GM23338 (cell line): Measurements from ENCODE around the gene CYP26B1. TPM values are rescaled to one million over a fixed set of nuclear protein-coding genes. Genes with fewer than 3 reads are reported as not detected.

ENCODE experiments used
- ATAC-seq: fragments of 200-7000 bp; cut with Tn5 transposase; 3 replicates; pipeline ENCODE4 v1.9.1; 2020
- DNase-seq: peaks from one replicate; pipeline ENCODE4 v3.0.0-alpha.2; 2015; ENCODE audit warnings: low spot score
- H2AFZ ChIP-seq: fragments of 200-600 bp; sonication (generic); 2 replicates; pipeline ENCODE4 v1.8.0; 2016; ENCODE audit warnings: antibody characterized with exemption, mild to moderate bottlenecking, moderate library complexity
- H3F3A ChIP-seq: fragments of 200-600 bp; sonication (generic); replicated peaks from 2 replicates; pipeline ENCODE4 v1.8.0; 2017; ENCODE audit warnings: antibody characterized with exemption, mixed run types, low read depth
- H3K27ac ChIP-seq: fragments of 200-600 bp; sonication (generic); 2 replicates; pipeline ENCODE4 v1.6.1; 2016; ENCODE audit warnings: low read depth
- H3K27me3 ChIP-seq: fragments of 200-600 bp; sonication (generic); 2 replicates; pipeline ENCODE4 v1.8.0; 2016; ENCODE audit warnings: mild to moderate bottlenecking, mixed run types, moderate library complexity; ENCODE audit not compliant: insufficient read depth
- H3K36me3 ChIP-seq: fragments of 200-600 bp; sonication (generic); 2 replicates; pipeline ENCODE4 v1.8.0; 2016; ENCODE audit warnings: mild to moderate bottlenecking; ENCODE audit not compliant: insufficient read depth
- H3K4me1 ChIP-seq: fragments of 200-600 bp; sonication (generic); 2 replicates; pipeline ENCODE4 v1.8.0; 2016; ENCODE audit warnings: mild to moderate bottlenecking, moderate library complexity; ENCODE audit not compliant: insufficient read depth
- H3K4me2 ChIP-seq: fragments of 200-600 bp; sonication (generic); 2 replicates; pipeline ENCODE4 v1.7.1; 2017; ENCODE audit warnings: mixed run types
- H3K4me3 ChIP-seq: fragments of 200-600 bp; sonication (generic); 2 replicates; pipeline ENCODE4 v1.6.1; 2016; ENCODE audit warnings: mixed run types
- H3K79me2 ChIP-seq: fragments of 200-600 bp; sonication (generic); replicated peaks from 2 replicates; pipeline ENCODE4 v1.8.0; 2017; ENCODE audit warnings: mild to moderate bottlenecking; ENCODE audit not compliant: insufficient read depth
- H3K9me2 ChIP-seq: fragments of 200-600 bp; sonication (generic); 2 replicates; pipeline ENCODE4 v1.8.0; 2017; ENCODE audit not compliant: insufficient read depth
- H4K20me1 ChIP-seq: fragments of 200-600 bp; sonication (generic); replicated peaks from 2 replicates; pipeline ENCODE4 v1.8.0; 2017; ENCODE audit warnings: mild to moderate bottlenecking; ENCODE audit not compliant: insufficient read depth
- H3K27ac Mint-ChIP-seq: 2 replicates; pipeline ENCODE4 v1.8.0; 2020; ENCODE audit warnings: inconsistent platforms, mild to moderate bottlenecking, moderate library complexity, mixed read lengths
- H3K27me3 Mint-ChIP-seq: 3 replicates; pipeline ENCODE4 v1.8.0; 2022; ENCODE audit warnings: low read depth, mild to moderate bottlenecking, moderate library complexity, mixed read lengths, inconsistent platforms; ENCODE audit not compliant: insufficient read depth, poor library complexity
- H3K36me3 Mint-ChIP-seq: 3 replicates; pipeline ENCODE4 v1.8.0; 2021; ENCODE audit warnings: low read depth, mild to moderate bottlenecking, inconsistent platforms, moderate library complexity, mixed read lengths
- H3K4me1 Mint-ChIP-seq: 3 replicates; pipeline ENCODE4 v1.8.0; 2020; ENCODE audit warnings: mild to moderate bottlenecking, inconsistent platforms, mixed read lengths
- H3K4me3 Mint-ChIP-seq: 3 replicates; pipeline ENCODE4 v1.8.0; 2021; ENCODE audit warnings: moderate library complexity, mild to moderate bottlenecking, inconsistent platforms, mixed read lengths
- H3K9me3 Mint-ChIP-seq: 3 replicates; pipeline ENCODE4 v1.8.0; 2020; ENCODE audit warnings: moderate library complexity, mild to moderate bottlenecking, inconsistent platforms, mixed read lengths
- CREB1 ChIP-seq: fragments of 250-450 bp; sonication (Bioruptor Pico); IDR thresholded peaks from 2 replicates; pipeline ENCODE4 v1.5.0; 2020; ENCODE audit warnings: low read depth, mild to moderate bottlenecking, moderate library complexity
- CTCF ChIP-seq, 2 experiments: fragments of 200-600 bp in 1 of 2; sonication (generic) in 1 of 2; conservative IDR thresholded peaks; 2 replicates each; pipeline versions ENCODE4 v1.5.1 to v1.6.1; 2016 to 2017; ENCODE audit warnings: antibody characterized with exemption in 2 of 2, low read depth in 2 of 2, mild to moderate bottlenecking in 2 of 2, moderate library complexity in 1 of 2
- ETS1 ChIP-seq: IDR thresholded peaks from 2 replicates; pipeline ENCODE4 v1.6.1; 2016; ENCODE audit warnings: antibody characterized with exemption
- EZH2phosphoT487 ChIP-seq: fragments of 200-600 bp; sonication (generic); IDR thresholded peaks from one replicate; pipeline ENCODE4 v1.8.1; 2018; ENCODE audit warnings: antibody characterized with exemption; ENCODE audit not compliant: unreplicated experiment
- JUNB ChIP-seq: IDR thresholded peaks from one replicate; pipeline ENCODE4 v1.6.1; 2016; ENCODE audit warnings: antibody characterized with exemption; ENCODE audit not compliant: unreplicated experiment
- NANOG ChIP-seq: IDR thresholded peaks from 2 replicates; pipeline ENCODE4 v1.6.1; 2016; ENCODE audit warnings: antibody characterized with exemption, borderline replicate concordance
- POLR2AphosphoS5 ChIP-seq: IDR thresholded peaks from 2 replicates; pipeline ENCODE4 v1.6.1; 2016; ENCODE audit warnings: antibody characterized with exemption, low read depth
- REST ChIP-seq: IDR thresholded peaks from one replicate; pipeline ENCODE4 v1.6.1; 2018; ENCODE audit warnings: antibody characterized with exemption; ENCODE audit not compliant: unreplicated experiment
- STAT1 ChIP-seq: IDR thresholded peaks from one replicate; pipeline ENCODE4 v1.6.1; 2016; ENCODE audit warnings: antibody characterized with exemption; ENCODE audit not compliant: unreplicated experiment
- ZNF114 ChIP-seq: fragments of 250-450 bp; sonication (Bioruptor Pico); IDR thresholded peaks from 2 replicates; pipeline ENCODE4 v1.5.0; 2020; ENCODE audit warnings: mild to moderate bottlenecking, moderate library complexity
- ZNF331 ChIP-seq: fragments of 250-450 bp; sonication (Bioruptor Pico); IDR thresholded peaks from 2 replicates; pipeline ENCODE4 v1.5.0; 2020; ENCODE audit warnings: low read depth, mild to moderate bottlenecking, moderate library complexity
- ZNF462 ChIP-seq: fragments of 250-450 bp; sonication (Bioruptor Pico); IDR thresholded peaks from 2 replicates; pipeline ENCODE4 v1.5.0; 2020; ENCODE audit warnings: mild to moderate bottlenecking, moderate library complexity
- polyA plus RNA-seq: library from polyadenylated mRNA; unstranded; fragments of >200 nt; fragmentation: Nextera tagmentation; extraction: Ambion mirVana; gene quantifications from 2 replicates; pipeline ENCODE4 v1.2.1, GENCODE V29; 2016
- total RNA-seq: library from RNA; depleted of rRNA; stranded (reverse); fragments of >200 nt; shearing (Covaris generic); gene quantifications from 2 replicates; pipeline ENCODE4 v1.2.3, GENCODE V29; 2014

Gene CYP26B1
- total and polyA plus RNA-seq, 2 experiments from 2014 or later = 0.05 to 0.31 TPM

GRCh38 chr2:72090271-72090720 lies 57.4 kb downstream of the CYP26B1 start (continued):
- TF ChIP-seq ZNF462 (CRISPR knock-in tag) (no peak), CREB1 (no peak)

DNA sequence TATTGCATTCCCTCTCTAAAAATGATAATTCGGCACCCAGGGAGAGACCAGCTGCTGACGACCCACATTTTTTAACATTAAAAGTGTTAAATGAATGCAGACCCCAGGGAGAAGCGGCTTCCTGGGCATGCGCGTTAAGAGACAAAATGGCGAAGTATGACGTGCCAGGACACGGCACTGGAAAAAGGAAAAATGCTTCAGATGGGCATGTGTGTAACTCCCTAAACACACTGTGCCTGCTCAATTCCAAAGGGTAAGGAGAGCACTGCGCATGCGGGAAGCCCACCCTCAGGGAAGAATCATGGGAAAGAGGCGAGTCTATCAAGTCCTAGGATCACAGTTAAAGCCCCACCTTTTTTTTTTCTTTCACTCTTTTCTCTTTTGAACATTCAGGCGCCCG lies 58.1 kb downstream of the CYP26B1 start:
- Histone ChIP-seq H2AFZ (0 out of 2 replicates have a peak overlapping the region, but pooled peaks have one; percentile 7), H3K9me2 (0 out of 2 replicates have a peak, but pooled peaks cover 2% of the 10 kb centered on the region), H3K36me3 (no peaks in the 10 kb centered on the region; the same call in 1 of the 2 replicates), H3K27ac (no peak overlapping the region), H3K4me1 (no peaks in the 10 kb centered on the region), H4K20me1 (no peaks in the 10 kb centered on the region), H3K79me2 (no peaks in the 10 kb centered on the region), H3K4me2 (no peak overlapping the region), H3F3A (no peaks in the 10 kb centered on the region), H3K27me3 (no peaks in the 10 kb centered on the region), H3K4me3 (no peak overlapping the region)
- no peak overlapping the region for H3K4me3 Mint-ChIP-seq
- H3K36me3 Mint-ChIP-seq = no peaks in the 10 kb centered on the region; the same call in 2 of the 3 replicates
- peaks cover 7% of the 10 kb centered on the region; the same call in 1 of the 3 replicates for H3K9me3 Mint-ChIP-seq
- DNase-seq = no peak
- H3K27me3 Mint-ChIP-seq = peaks cover 5% of the 10 kb centered on the region
- ATAC-seq = no peak
- peaks cover 7% of the 10 kb centered on the region for H3K4me1 Mint-ChIP-seq
- no peak overlapping the region for H3K27ac Mint-ChIP-seq
- no peak for TF ChIP-seq CREB1
- no peak for TF ChIP-seq STAT1
- no peak for TF ChIP-seq JUNB
- TF ChIP-seq ZNF114 (CRISPR knock-in tag) = no peak
- no peak for TF ChIP-seq ETS1
- TF ChIP-seq REST = no peak
- no peak for TF ChIP-seq POLR2AphosphoS5
- TF ChIP-seq CTCF (conservative IDR thresholded peaks at IDR 0.05; ENCODE audit: low read depth in 2 of 2) = no peak
- no peak for TF ChIP-seq ZNF331 (CRISPR knock-in tag)
- no peak for TF ChIP-seq NANOG
- no peak for TF ChIP-seq EZH2phosphoT487
